T47D (cell line): ENCODE results near the gene PHACTR3.

Experiments used
- DNase-seq, 2 experiments: peaks; one replicate each; pipeline versions ENCODE4 v3.0.0 to v3.0.0-alpha.2; 2011 to 2012; ENCODE audit warnings: low read depth in 1 of 2, low spot score in 1 of 2
- JUND ChIP-seq: IDR thresholded peaks from 2 replicates; pipeline ENCODE4 v1.6.1; 2012; ENCODE audit warnings: low read depth
- in situ Hi-C: cut with HindIII; loops from 2 replicates; pipeline ENCODE4 v1.10.0; 2016; ENCODE audit warnings: low sequenced_read_pairs, low pct_unique_long_range_greater_than_20kb

The PHACTR3 gene

DNA sequence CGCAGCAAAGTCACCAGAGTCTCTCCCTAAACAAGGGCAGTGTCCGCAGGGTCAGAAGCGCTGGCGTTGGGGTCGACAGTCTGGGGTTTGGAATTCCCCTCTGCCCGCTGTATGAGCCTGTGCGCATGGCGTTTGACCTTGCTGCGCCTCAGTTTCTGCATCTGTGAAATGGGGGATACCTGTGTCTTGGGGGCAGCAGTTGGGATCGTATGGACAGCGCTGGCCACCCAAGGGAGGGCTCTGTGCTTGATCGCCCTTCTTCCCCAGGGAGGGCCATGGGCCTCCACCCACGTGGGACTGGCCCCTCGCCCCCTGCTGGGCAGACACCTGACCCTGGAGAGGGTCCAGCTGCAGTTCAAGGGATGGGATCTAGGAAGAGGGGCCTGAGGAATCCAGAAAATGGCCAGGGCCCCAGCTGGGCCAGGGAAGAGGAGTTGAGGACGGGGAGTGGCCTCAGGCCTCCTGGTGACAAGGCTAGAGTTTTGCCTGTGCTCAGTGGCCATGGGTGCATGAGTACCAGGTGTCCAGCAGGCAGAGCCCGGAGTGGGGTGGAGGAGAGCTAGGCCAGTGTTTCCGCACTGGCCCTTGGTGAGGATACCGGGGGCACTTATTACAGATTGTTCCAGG, 26.4 kb upstream of the PHACTR3 start:
- no peak for TF ChIP-seq JUND
- in situ Hi-C loops = no loop called here
- no peak for DNase-seq

- TF ChIP-seq JUND = no peak
- in situ Hi-C loops = no loop called here
- peak in 1 of 2 experiments; percentile 3 for DNase-seq
Observed at GRCh38 chr20:59578436-59579403, 25.6 kb upstream of the PHACTR3 start.

DNA sequence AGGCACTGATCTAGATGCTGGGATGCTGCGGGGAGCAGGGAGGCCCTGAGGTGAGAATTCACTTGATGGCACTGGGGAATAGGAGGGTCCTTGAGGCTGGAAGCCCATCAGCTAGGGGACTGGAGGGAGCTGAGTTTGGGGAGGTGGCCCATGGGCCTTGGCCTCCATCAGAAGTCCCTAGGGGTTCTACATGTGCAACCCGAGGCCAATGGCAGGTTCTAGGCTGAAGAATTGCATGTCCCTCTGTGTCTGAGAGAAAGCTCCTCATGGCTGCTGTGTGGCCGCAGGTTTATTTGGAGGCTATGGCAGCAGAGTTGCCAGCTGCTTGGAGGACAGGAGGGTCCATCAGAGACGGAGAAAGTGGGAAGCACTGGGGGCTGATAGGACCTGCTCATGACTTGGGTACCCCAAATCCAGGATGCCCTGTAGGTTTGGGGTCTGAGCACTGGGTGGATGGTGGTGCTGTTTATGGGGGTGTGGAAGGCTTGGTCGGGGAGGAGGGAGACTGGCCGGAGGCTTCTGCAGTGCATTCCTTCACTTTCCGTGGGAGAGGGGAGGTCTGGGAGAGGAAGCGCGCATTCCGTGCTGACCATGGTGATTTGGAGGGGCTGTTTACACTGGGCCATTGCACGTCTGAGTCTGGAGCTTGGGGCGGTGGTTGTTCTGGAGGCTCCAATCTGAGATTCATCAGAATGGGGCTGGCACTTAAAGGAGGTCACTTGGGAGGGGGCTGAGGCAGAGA, 24.8 kb upstream of the PHACTR3 start:
- TF ChIP-seq JUND = no peak
- in situ Hi-C loops = no loop called here
- DNase-seq = peak in 1 of 2 experiments; percentile 35

DNA sequence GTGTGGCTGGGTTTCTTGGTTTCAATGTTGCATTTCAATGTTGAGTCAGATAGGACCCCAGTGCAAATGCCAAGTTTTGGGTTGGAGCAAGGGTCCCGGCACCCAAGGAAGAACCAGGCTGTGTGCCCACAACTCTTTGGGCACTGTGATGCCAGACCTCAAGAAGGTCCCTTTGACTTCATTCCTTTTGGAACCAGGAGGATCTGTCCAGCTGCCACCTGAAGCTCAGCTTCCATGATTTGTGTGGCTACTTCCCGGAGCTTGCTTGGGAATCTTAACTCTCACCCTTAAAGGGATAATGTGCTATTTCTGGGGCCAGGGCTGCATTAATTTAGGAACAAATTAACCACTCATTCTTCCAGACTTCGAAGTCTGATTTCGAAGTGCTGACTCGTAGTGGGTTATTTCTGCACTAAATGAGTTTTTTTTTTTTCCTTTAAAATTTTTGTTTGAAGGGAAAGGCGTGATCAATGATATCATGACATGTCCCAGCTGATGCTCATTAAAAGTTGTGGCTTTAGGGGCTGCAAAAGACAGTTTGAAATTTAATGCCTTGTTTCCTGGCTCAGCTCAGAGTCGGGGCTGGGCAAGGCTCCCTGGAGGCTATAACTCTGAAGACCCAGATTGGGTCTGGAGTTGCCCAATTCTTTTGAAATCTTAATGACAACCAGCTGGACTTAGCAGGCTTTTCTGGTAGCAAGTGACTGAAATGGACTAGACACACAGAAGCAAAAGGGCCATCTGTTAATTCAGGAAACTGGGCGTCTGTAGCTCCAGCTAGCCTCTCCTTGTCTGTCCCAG, 24.0 kb upstream of the PHACTR3 start:
- no peak for TF ChIP-seq JUND
- DNase-seq = no peak
- in situ Hi-C loops = no loop called here

DNA sequence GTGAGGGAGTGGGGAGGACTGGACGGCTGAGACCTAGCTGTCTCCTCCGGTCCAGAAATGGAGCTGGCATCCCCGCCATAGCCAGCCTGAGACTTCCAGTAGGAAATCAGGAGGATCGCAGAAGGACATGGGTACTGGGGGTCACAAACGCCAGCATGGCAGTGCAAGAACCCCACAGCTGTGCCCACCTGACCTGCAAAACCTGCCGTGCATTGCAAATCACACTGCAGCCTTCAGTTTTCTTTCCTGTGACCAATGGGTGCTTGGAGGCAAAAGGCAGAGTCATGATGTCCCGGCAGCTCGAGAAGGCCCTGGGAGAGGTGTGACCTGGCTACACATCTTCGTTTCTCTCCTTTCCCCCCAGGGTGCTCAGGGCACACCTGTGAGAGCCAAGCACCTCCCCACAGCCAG, 23.3 kb upstream of the PHACTR3 start:
- no peak for DNase-seq
- TF ChIP-seq JUND = no peak
- in situ Hi-C loops = no loop called here

- DNase-seq = no peak
- in situ Hi-C loops = no loop called here
- TF ChIP-seq JUND = no peak
Observed at GRCh38 chr20:59581993-59582679, 22.2 kb upstream of the PHACTR3 start.

GRCh38 chr20:59583428-59584277, 20.7 kb upstream of the PHACTR3 start:
- in situ Hi-C loops = no loop called here
- DNase-seq = no peak
- no peak for TF ChIP-seq JUND

- in situ Hi-C loops = no loop called here
- TF ChIP-seq JUND = no peak
- no peak for DNase-seq
Observed at GRCh38 chr20:59584278-59584925, 19.9 kb upstream of the PHACTR3 start.

- TF ChIP-seq JUND = no peak
- DNase-seq = no peak
- in situ Hi-C loops = no loop called here
Observed at GRCh38 chr20:59585714-59586409, 18.5 kb upstream of the PHACTR3 start.

DNA sequence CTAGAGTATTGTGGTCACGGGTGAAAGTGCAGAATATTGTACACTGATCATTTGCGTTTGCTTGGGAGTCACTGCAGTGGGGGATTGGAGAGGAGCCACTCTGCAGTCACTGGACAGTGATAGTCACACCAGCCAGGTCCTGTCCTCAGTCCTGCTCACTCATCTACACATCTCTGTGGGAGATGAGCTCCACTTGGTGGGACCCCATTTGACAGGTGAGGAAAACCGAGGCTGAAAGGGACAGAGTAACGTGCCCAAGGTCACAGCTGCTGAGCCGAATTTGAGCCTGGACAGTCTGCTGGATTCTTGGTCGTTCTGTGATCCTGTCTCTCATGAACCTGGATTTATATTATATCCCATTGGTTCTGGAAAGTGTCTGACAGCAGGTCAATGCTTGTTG, 17.7 kb upstream of the PHACTR3 start:
- in situ Hi-C loops = no loop called here
- DNase-seq = no peak
- no peak for TF ChIP-seq JUND
